GM21447 (cell line): ENCODE data around the gene BSN.
"Not testable (repeated sequence)": the region's sequence is repeated elsewhere in the genome, so short reads cannot be mapped to it uniquely, and the experiment has no call there.

ENCODE experiments used
- ATAC-seq: cut with Tn5 transposase; IDR thresholded peaks from one replicate; pipeline ENCODE4 v1.9.1; 2021; ENCODE audit not compliant: unreplicated experiment

BSN gene

DNA sequence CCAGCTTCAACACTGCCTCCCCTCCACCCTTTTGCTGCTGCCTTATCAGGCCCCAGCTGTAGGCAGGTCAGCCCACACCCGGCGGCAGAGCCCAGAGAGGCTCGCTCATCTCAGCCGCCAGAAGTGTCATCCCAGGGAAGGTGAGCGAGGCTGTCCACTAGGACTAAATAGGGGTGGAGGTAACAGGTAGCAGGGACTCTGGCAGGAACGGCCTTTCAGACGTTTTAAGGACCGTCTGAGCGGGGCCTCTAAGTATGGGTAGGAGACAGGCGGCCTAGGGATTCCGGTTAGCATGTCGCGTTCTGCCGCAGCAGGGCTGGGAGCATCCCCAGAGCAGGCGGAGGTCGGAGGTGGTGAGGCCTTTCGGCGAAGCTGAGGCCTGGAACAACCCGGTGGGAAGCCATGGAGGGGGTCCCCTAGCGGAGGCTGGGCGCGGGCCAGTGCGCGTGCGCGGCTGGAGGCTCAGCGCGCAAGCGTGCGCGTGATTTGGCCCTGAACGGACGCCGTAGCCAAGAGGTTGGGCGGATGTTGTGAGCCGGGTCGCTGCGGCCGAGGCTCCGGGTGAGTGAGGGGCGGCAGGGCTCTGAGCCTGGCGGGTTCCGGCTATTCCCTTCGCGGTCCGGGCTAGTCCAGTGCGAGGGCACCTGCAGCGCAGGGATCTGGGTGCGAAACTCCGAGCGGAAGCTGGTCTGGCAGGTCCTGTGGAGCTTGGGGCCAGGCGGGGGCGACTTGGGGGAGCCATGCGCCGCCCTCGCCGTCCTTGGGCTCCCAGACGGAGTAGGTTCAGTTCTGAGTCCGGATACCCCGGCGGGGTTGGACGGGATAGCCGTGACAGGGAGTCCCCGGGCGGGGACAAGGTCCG lies 135.0 kb downstream of the BSN start, which contains the start of the genes MST1 and RNF123:
Gene MST1 (minus strand): TSS at position 429 of the 862 bp plus-strand sequence. CDS start 783 bp downstream, outside the sequence.
Gene RNF123 (plus strand): TSS at position 512 of the 862 bp plus-strand sequence. CDS start 1,609 bp downstream, outside the sequence.
- peak; percentile 54 for ATAC-seq

DNA sequence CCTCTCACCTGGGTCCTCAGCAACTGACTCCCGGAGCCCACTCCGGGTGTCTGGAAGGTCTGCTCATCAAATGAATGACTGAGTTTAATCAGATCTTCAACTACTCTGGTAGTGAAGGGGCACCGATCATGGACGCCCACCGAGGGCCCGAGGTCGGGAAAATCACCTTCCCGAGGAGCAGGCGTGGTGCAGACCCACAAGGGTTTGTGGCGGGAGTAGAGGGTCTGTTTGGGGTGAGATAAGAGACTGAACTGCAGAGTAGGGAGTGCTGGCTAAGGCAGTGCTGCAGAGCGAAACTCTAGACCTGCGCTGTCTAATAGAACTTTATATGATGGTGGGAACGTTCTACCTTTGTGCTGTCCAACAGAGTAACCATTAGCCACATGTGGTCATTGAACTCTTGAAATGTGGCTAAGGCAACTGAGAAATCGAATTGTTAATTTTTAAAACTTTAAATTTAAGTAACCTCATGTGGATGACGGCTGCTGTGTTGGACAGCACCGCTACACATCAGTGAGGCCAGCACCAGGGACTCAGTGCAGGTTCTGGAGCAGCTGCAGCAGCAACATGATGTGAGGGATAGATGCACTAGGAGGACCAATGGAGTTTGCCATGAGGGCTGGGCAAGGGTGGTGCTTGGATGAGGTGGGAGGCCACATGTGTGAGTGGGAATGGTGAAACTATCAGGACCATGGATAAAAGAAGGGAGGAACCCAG lies 135.8 kb downstream of the BSN start:
- peak; percentile 18 for ATAC-seq

DNA sequence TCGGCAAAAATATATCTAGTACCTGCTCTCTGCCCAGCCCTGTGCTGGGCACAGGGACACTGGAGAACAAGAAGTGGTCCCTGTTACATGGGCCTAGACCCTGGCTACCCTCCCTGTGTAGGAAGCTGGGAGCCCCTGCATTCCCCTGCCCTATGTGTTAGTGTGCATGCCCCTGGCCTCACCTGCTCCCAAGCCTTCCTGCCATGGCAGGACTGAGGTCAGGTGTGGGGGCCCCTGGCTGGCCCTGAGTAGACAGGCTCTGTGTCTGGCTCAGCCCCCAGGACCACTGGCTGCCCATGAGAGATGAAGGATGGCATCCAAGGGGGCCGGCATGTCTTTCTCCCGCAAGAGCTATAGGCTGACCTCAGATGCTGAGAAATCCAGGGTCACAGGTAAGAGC lies 136.6 kb downstream of the BSN start:
- ATAC-seq: not testable (repeated sequence)

DNA sequence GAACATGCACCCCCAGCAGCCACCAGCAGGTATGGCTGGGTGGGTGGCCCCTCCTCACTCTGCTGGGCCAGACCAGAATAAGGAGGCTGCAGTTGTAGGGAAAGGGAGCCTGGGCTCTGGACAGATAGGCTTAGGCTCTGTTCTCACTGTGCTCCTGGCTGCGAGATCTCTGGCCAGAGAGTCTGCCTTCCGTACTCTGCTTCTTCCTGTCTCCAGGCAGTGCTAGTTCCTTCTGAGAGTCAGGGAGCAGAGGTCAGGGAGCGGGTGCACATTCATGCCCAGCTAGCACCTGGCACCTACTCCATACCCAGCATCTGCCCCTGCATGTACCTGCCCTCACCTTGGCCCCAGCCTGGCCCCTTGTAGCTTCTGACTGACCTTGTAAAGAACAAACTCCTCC lies 137.2 kb downstream of the BSN start:
- ATAC-seq: not testable (repeated sequence)

DNA sequence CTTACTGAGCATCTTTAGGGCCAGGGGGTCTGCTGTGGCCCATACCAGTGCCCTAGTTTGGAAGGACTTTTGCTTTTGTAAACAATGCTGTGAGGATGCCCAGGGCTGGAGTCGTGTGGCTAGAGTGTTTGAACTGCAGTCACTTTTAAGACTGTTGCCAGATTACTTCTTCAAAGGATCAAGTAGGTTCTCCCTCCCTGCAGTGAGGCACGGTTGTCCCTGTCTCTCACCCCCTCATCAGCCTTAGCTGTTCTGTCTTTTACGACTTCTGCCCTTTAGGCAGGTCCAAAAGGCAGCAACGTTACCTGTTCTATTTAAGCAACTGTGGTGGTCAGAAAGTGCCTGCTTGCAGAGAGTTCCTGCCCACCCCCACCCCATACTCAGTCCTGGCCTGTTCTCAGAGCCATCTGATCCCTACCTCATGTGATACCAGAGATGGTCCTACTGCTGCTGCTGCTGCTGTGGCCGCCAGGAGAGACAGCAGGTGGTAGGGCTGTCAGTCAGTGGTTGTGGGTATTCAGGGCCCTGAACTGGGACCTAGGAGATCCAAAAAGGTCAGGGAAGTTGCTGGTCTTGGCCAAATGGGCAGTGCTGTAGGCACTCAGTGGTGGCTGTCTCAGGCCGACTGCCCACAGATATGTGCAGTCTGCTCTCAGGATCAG lies 140.3 kb downstream of the BSN start:
- not testable (repeated sequence) for ATAC-seq

DNA sequence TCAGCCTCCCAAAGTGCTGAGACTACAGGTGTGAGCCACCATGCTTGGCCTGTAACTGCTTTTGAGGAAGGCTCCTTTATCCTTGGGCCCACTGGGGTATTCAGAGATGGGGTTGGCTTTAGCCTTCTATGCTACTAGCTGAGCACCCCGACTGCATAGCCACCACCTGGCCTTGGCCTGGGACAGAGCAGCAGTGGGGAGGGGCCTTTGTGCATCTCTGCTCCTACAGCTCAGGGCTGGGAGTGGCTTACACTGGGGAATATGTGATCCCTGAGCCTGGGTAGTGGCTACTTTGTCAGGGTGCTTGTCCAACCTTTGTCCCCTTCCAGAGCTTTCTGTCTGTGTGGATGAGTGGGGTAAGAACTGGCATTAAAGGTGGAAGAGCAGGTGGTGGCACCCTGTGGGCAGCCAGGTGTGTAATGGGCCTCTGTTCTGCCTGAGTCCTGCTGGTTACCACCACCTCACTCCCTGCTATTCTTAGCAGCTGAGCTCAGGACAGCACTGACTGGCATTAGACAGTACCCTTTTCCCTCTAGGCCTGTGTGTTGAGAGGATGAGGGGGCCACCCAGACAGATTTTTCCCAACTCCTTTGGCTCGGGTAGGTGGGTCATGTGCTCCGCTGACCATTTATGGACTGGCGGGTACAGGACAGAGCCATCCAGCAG lies 141.2 kb downstream of the BSN start:
- ATAC-seq: not testable (repeated sequence)

DNA sequence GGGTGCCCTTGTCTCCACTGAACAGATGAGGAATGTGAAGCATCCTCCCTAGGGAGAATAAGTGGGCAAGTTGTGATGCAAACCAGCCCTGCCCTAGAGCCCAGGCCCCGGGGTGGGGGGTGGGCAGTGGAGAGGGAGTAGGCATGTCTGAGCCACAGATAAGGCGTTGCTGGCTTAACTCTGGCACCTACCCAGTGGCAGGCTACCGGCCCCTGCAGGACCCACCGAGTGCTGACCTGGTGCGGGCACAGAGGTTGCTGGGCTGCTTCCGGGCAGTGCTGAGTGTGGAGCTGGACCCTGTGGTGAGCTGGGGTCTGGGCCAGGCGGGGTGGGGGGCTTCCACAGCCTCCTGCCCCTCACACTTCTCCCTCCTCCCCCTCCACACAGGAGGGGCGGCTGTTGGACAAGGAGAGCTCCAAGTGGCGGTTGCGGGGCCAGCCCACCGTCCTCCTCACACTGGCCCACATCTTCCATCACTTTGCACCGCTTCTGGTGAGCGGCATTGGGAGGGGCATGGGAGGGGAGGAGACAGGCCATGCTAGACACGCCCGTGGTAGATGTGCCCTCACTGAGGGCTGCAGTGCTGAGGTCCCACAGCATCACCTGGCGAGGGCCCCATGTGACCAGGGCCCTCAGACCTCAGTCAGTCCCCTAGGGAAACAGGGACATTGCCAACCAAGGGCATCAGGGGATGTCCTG lies 145.2 kb downstream of the BSN start:
- ATAC-seq: no peak

DNA sequence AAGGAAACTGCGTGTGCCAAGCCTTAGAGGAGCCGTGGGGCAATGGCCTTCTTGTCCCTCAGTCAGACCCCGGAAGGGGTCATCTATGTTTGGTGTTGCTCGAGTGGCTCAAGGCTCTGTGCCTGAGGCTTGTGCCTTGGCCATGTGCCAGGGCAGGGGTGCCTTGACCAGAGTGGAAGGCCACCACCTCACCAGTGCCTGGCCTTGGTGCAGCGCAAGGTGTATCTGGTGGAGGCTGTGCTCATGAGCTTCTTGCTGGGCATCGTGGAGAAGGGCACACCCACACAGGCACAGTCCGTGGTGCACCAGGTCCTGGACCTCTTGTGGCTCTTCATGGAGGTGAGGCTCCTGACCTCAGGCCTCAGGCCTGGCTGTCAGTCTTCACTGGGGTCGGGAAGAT lies 145.7 kb downstream of the BSN start:
- no peak for ATAC-seq

DNA sequence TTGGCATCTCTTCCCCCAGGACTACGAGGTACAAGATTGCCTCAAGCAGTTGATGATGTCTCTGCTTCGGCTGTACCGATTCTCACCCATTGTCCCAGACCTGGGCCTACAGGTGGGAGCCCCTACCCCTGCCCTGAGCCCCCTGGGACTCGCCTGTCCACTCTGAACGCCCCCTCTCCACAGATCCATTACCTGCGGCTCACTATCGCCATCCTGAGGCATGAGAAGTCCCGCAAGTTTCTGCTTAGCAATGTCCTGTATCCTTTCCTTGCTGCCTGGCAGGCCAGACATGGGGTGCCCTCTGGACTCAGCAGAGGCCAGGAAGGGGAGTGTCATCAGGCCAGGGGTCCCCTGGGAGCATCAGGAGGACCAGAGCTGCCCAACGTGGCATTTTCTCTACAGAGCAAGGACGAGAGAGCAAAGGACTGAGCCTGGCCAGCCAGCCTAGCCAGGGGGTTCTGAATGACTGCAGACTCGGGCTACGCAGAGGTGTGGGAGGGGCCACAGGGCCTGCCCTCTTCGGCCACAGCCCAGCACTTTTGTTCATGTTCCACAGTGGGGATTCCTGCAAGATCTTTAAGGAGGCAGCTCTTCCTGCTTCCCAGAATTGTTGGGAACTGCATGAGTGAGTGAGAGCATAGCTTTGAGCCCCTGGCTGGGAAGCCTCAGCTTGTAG lies 146.3 kb downstream of the BSN start:
- no peak for ATAC-seq

DNA sequence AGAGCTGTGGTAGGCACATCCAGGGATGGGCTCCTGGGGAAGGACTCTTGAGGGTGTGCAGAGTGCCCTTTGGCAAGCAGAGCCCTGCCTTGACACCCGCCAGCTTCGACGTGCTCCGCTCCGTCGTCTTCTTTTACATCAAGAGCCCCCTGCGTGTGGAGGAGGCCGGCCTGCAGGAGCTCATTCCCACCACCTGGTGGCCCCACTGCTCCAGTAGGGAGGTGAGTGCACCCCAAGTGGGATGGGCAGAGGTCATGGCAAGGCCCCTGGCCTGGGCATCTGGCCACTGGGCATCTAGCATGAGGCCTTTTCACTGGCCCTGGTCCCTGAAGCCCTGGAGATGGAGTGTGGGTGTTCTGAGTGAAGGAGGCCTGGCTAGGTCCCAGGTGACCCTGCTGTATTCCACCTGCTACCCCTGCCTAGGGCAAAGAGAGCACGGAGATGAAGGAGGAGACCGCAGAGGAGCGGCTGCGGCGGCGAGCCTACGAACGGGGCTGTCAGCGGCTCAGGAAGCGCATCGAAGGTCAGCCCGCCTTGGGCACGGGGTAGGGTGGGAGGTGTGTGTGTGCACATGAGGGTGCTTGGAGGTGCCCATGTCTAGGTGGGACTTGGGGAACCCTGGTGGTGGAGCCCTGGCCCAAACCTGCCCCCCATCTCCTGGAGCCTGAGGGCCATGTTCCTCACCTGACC lies 147.3 kb downstream of the BSN start:
- ATAC-seq: no peak

DNA sequence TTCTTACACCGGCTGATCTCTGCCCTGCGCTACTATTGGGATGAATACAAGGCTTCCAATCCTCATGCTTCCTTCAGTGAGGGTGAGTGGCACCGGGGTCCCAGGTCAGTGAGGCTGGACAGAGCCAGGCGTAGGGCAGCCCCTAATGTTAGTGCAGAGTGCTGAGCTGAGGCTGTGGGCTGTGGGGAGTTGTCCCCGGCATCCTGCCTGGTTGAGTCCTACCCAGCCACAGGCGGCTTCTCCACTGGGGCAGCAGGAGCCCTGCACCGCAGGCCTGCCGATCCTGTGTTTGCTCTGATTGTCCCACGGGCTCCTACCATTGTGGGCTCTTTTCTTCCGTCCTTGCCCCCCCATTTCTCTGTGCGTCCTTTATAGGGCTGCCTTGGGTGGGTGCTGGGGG lies 148.4 kb downstream of the BSN start:
- ATAC-seq: no peak

DNA sequence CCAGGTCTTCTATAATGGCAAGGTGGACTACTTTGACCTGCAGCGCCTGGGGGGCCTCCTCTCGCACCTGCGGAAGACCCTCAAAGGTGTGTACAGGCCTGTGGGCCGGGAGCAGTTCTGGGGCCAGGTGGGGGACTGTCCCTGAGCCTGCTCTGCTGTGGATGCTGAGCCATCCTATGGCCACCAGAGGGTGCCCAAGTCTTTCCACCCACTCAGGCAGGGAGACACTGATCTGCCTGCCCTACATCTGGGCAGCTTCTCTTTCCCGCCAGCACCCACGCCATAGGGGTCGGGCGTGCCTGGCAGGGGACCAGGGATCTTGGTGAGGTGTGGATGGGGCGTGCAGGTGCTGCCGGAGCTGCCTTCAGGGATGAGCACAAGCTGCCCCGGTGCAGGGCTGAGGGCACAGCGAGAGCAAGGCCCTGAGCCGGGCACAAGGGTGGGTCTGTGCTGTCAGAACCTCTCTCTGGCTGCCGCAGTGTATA lies 149.2 kb downstream of the BSN start:
- peak; percentile 71 for ATAC-seq

DNA sequence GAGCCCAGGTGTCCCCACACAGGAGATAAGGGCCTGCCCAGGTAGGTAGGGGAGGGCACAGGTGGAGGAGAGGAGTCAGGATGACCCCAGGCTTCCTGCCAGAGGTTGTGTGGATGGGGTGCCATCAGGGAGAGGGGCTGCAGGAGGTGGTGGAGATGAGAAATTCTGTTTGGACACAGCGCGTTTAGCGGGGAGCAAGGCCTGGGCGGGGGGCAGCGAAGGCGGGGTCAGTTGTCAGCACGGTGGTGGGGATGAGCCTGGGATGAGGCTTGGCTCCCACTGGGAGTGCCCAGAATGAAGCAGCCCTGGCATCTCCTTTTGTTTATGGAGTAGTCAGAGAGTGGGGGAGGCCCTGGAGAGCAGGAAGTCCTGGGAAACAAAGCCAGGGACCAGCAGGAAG lies 149.7 kb downstream of the BSN start:
- ATAC-seq: no peak

DNA sequence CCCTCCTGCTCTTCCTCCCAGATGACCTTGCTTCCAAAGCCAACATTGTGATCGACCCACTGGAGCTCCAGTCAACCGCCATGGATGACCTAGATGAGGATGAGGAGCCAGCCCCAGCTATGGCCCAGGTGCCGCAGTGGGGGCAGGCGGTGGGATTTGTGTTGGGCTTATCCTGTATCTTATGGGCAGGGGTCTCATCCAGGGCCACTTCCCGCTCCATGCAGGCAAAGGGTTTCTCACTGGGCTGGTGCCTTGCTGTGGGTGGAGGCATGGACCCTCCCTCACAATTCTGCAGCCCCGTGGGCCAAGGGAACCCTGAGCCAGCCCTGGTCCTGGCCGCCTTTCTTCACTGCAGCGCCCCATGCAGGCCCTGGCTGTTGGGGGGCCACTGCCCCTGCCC lies 150.4 kb downstream of the BSN start:
- no peak for ATAC-seq

DNA sequence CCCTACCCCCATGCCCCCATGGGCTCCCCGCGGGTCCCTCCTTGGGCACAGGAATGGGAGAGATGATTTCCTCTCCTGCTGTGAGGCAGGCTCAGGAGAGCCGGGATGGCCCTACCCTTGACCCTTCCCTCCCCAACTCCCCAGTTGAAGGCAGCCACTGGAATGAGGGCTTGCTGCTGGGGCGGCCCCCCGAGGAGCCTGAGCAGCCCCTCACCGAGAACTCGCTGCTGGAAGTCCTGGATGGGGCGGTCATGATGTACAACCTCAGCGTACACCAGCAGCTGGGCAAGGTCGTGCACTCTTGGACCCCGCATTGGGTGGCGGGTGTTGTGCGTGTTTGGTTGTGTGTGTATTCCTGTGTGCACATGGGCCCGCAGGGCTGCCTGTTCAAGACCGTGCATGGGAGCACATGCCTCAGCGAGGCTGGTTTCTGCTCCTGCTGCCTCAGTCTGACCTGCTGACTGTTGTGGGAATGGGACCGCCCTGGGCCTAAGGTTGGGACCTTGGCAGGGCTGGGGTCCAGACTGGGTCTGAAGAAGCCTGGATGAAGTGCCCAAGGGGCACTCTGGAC lies 151.2 kb downstream of the BSN start:
- no peak for ATAC-seq

DNA sequence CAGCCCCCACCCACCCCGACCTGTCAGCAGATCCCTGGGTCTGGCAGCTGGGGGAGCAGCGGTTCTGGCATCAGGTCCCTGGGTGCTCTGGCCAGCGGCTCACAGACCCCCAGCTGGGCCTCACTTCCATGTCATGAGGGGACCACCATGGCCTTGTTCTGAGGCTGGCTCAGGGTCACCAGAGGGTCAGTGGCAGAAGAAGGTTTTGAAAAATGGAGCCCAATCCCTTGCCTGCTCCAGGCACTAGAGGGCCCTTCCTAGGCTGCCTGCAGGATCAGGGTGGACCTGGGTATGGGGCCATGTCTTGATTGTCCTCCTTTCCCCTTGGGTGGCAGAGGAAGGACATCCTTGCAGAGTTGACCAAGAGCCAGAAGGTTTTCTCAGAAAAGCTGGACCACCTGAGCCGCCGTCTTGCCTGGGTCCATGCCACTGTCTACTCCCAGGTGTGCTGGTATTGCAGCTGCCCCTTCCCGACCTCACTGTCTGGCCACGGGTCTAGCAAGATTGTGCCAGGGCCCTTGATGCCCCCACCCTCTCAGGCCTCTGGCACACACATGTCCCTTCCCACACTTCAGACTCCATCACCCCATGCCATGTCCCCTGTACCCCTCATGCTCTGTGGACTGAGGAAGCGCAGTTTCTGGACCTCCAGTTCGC lies 152.3 kb downstream of the BSN start:
- no peak for ATAC-seq

DNA sequence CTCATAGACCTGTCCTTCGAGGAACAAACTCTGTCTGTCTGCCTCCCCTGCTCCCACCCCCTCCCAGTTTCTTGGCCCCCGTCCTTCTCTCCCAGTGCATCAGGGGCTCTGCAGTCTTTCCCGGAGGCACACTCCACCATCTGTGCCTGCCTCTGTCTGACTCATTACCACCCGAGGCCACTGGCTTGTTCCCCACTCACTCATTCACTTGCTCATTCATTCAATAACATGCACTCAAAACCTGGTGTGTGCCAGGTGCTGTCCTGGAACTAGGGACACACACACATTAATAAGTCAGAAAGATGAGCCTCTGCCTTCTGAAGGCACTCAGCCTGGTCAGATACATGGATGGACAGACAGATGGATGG lies 152.8 kb downstream of the BSN start:
- ATAC-seq: no peak

DNA sequence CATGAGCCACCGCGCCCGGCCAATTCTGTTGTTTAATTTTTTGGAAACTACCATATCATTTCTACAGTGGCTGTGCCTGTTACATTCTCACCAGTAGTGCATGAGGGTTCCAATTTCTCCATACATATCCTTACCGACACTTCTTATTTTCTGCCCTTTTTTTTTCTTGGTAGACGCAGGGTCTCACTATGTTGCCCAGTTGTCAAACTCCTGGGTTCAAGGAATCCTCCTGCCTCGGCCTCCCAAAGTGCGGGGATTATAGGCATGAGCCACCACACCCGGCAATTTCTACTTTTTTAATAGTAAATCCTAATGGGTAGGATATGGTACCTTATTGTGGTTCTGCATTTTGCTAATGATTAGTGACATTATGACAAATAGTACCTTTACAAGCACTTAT lies 155.6 kb downstream of the BSN start:
- ATAC-seq: no peak
